AG09319 (cell line): Measurements from ENCODE around the gene LRRC57.

ENCODE experiments used
- DNase-seq: peaks from one replicate; pipeline ENCODE4 v3.0.0-alpha.2; 2010; ENCODE audit warnings: low read depth; ENCODE audit errors: extremely low read depth
- CTCF ChIP-seq: IDR thresholded peaks from 2 replicates; pipeline ENCODE4 v1.5.1; 2011; ENCODE audit warnings: low read depth, mild to moderate bottlenecking, inconsistent platforms, low read length, moderate library complexity

Gene LRRC57

GRCh38 chr15:42498212-42499068, 50.2 kb downstream of the LRRC57 start:
- TF ChIP-seq CTCF, result no peak
- DNase-seq, result no peak

DNA sequence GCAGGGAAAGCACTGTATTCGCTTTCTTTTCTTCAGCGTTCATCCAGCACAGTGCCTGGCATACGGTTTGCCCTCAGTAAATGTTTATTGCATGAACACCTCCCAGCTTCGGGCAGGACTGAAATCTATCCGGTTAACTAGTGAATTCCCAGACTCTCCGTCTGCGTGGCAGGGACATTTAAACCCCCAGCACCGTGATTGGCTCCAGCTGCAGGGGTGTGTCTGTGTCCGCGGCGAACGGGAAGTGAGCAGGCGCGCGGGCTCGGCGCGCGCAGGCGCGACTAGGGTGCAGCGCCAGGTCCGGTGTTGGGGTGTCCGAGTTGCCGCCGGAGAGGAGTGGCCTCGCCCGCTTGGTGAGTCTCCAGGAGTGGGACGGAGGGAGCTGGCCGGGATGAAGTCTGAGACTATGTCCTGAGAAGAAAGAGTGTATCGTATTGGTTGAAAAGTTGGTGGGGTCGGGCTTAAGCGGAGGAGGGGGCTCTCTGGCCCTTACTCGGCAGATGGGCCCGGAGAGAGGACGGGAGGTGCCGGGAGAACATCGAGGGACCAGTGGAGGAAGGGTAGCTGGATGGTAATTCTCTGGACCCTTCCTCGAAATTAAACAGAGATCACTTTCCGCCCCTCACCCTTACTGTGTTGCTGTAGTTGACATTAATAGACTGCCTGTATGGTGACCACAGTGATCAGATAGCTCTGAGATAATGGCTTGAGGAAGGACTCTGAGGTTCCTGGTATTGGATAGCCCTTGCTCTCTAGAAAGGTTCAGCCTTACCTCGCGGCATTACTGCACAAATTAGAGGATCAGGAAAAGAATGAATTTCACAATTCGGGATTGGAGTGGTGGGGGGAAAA, 53.0 kb downstream of the LRRC57 start, which contains the start of gene SNAP23:
Gene SNAP23 (plus strand): TSS at position 274 of the 852 bp plus-strand sequence. CDS start 16,213 bp downstream, outside the sequence.
- DNase-seq, result peak; percentile 92
- no peak for TF ChIP-seq CTCF

- DNase-seq, result no peak
- TF ChIP-seq CTCF, result no peak
Measured at GRCh38 chr15:42494998-42495360, 53.6 kb downstream of the LRRC57 start.

DNA sequence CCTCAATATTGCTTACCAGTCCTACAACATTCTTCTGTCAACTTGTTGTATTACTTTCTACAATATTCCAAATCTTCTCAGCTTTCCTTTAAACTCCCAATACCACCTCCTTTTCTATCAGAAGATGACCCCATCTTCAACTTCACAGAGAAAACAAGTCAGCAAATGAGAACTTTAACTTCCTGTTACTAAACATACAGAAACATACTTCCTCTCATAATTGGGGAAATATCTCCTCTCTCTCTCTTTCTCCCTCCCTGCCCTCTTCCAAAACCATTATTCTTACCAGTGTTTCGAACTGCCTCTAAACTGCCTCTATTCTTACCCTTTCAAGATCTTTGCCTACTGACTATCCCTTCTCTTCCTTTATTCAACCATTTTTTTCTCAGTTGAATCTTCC, 54.9 kb downstream of the LRRC57 start:
- no peak for TF ChIP-seq CTCF
- DNase-seq, result no peak

DNA sequence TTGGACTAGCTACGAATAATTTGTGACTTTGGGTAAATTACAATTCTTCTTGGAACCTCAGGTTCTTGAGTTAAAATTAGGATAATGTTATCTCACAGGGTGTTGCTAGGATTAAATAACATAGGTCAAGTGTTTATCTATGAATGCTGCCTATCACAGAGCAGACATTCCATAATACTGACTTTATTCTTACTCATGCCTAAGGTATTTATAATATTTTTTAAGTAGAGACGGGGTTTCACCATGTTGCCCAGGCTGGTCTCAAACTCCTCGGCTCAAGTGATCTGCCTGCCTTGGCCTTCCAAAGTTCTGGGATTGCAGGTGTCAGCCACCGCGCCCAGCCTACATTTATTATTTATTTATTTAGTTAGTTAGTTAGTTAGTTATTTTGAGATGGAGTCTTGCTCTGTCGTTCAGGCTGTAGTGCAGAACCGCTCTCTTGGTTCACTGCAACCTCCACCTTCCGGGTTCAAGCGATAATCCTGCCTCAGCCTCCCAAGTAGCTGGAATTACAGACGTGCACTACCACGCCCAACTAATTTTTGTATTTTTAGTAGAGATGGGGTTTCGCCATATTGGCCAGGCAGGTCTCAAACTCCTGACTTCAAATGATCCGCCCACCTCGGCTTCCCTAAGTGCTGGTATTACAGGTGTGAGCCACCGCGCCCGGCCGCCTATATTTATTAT, 56.9 kb downstream of the LRRC57 start:
- no peak for DNase-seq
- no peak for TF ChIP-seq CTCF

GRCh38 chr15:42490671-42491538, 57.7 kb downstream of the LRRC57 start, which contains the start of gene ZNF106:
TSS of gene ZNF106 (minus strand) at chr15:42491141. CDS start at chr15:42472289, 18,852 bp downstream.
- peak; percentile 80 for DNase-seq
- peak; percentile 4; the same call in 1 of the 2 replicates for TF ChIP-seq CTCF
